Heart right ventricle (tissue), 16 donors: ENCODE results near the gene HLA-DPA1. TPM values are rescaled to one million over a fixed set of nuclear protein-coding genes. Genes with fewer than 3 reads are reported as not detected.
A peak's percentile ranks its signal among the peaks of the same experiment; 100 is the strongest.

Experiments
- ATAC-seq, 8 donors: fragments of 200-7000 bp; cut with Tn5 transposase; one replicate each; pipeline ENCODE4 v1.9.1; 2020; ENCODE audit warnings: mild to moderate bottlenecking in 8 of 8, moderate library complexity in 8 of 8, moderate number of reproducible peaks in 1 of 8
- DNase-seq, 2 donors: peaks; one replicate each; pipeline ENCODE4 v3.0.0-alpha.2; 2020
- H3K27ac ChIP-seq, 10 donors: fragments of 200-600 bp; sonication (generic) in 2 of 10; one replicate each; pipeline versions ENCODE4 v1.5.0 to v1.8.0; 2020 to 2022; ENCODE audit warnings: mild to moderate bottlenecking in 3 of 10
- H3K27me3 ChIP-seq, 7 donors: fragments of 200-600 bp; one replicate each; pipeline ENCODE4 v1.8.0; 2021 to 2022; ENCODE audit warnings: mild to moderate bottlenecking in 2 of 7
- H3K36me3 ChIP-seq, 9 donors: fragments of 200-600 bp; sonication (generic) in 1 of 9; one replicate each; pipeline versions ENCODE4 v1.5.0 to v1.8.0; 2020 to 2022; ENCODE audit warnings: mild to moderate bottlenecking in 2 of 9
- H3K4me1 ChIP-seq, 9 donors: fragments of 200-600 bp; sonication (generic) in 1 of 9; one replicate each; pipeline versions ENCODE4 v1.5.0 to v1.8.0; 2020 to 2022; ENCODE audit warnings: mild to moderate bottlenecking in 4 of 9
- H3K4me3 ChIP-seq, 10 donors: fragments of 200-600 bp; sonication (generic) in 2 of 10; one replicate each; pipeline versions ENCODE4 v1.5.0 to v1.8.0; 2020 to 2022; ENCODE audit warnings: mild to moderate bottlenecking in 7 of 10, moderate library complexity in 2 of 10
- H3K9me3 ChIP-seq, 11 donors: fragments of 200-600 bp in 10 of 11; sonication (generic) in 2 of 11; one replicate each; pipeline versions ENCODE4 v1.5.0 to v1.8.0; 2013 to 2022; ENCODE audit warnings: mild to moderate bottlenecking in 2 of 11, control low read depth in 1 of 11, moderate library complexity in 1 of 11
- CTCF ChIP-seq, 9 donors: fragments of 200-600 bp; sonication (generic) in 2 of 9; IDR thresholded peaks; one replicate each; pipeline versions ENCODE4 v1.5.0 to v1.8.0; 2021 to 2022; ENCODE audit warnings: antibody characterized with exemption in 9 of 9, mild to moderate bottlenecking in 5 of 9, moderate library complexity in 1 of 9
- WGBS, 2 donors: extraction: QIAGEN DNeasy Blood & Tissue Kit; methylation state at CpG; one replicate each; pipeline ENCODE4 v1.1.7; 2013; ENCODE audit warnings: inconsistent platforms in 1 of 2; 5-methylcytosine and 5-hydroxymethylcytosine counted together
- intact Hi-C, 10 donors: fragments of 100-400 bp; cut with DNase I; formaldehyde crosslinking; loops; one replicate each; pipeline versions ENCODE4 v1.11.1 to v1.14.2; 2022
- polyA plus RNA-seq, 2 donors: library from polyadenylated mRNA; stranded (reverse); fragments of 200-250 nt; gene quantifications; one replicate each; pipeline ENCODE4 v1.2.3, GENCODE V29; 2013
- total RNA-seq, 10 donors: library from RNA; stranded (reverse); fragmentation: NEBNext Ultra II Directional in 3 of 10; extraction: Animal tissue kit (Norgen Biotek cat#: 25700) in 3 of 10; gene quantifications; one replicate each; pipeline versions ENCODE4 v1.2.1 to v1.2.4, GENCODE V29; 2021 to 2023
- donor health status: Arrhythmogenic right ventricular cardiomyopathy.
- donor health status: ischemic (EF 13 %, LVEDD 7.1; RV severe dilation, severe dysfunction).
- donor health status: healthy with polysubstance abuse.
- donor health status: DM: no; HTN: yes; CAD: no.
- donor health status: DM: no; HTN: no; CAD: no.
- donor health status: ischemic (EF 25% LVEDD 6.9; RV normal size, moderate dysfunction).
- donor health status: ischemic (EF 25% LVEDD 5.7; RV mildly dilated, moderate dysfunction).
- donor health status: healthy.
- donor health status: DM: yes; HTN: yes; CAD: no.
- donor health status: Ischemic cardiomyopathy.
- donor health status: ischemic (EF 35%, LVEDD 5.7; RV mildly dilated, moderate dysfunction).
- donor health status: nonischemic (EF 11% LVEDD 7.7; RV severe dilation, severe dysfunction).
- donor health status: DM: yes; HTN: yes; CAD: no.
- donor health status: PGD.
- donor health status: ischemic (EF 29% LVEDD 5.4; RV normal size, mild dysfunction).
- donor health status: nonischemic (EF 23%, LVEDD 6.1; RV moderate dilation, normal function).

Gene HLA-DPA1
- total and polyA plus RNA-seq, 12 donors, result 17.8 to 328 (median 47.5) TPM

GRCh38 chr6:33117811-33118277 is 44.4 kb upstream of the HLA-DPA1 start:
- intact Hi-C loops, result loop anchor here in 9 of 10 donors (1.0 to 10.0 kb wide), 5 partner anchors 34 to 131 kb away; no protein-coding TSS in a partner anchor
- DNase-seq (no peak), ATAC-seq (no peak)
- 12 to 13% methylated on average over 9 of the region's 9 CpGs for WGBS, 2 donors
- Histone ChIP-seq H3K4me3 (no peak overlapping the region), H3K36me3 (no peaks in the 10 kb centered on the region), H3K9me3 (no peaks in the 10 kb centered on the region), H3K27me3 (peaks cover 0 to 68% (median 48%) of the 10 kb centered on the region in 7 donors), H3K27ac (no peak overlapping the region), H3K4me1 (peaks cover 0 to 30% (median 4%) of the 10 kb centered on the region in 9 donors)
- TF ChIP-seq CTCF (IDR thresholded peaks at IDR 0.05), result no peak

GRCh38 chr6:33116841-33117711 is 43.6 kb upstream of the HLA-DPA1 start:
- Histone ChIP-seq H3K27ac (no peak overlapping the region), H3K4me1 (peaks cover 0 to 30% (median 4%) of the 10 kb centered on the region in 9 donors), H3K36me3 (no peaks in the 10 kb centered on the region), H3K27me3 (peaks cover 0 to 73% (median 51%) of the 10 kb centered on the region in 7 donors), H3K4me3 (no peak overlapping the region), H3K9me3 (no peaks in the 10 kb centered on the region)
- 3 to 4% methylated on average over 32 of the region's 32 CpGs for WGBS, 2 donors
- no peak for TF ChIP-seq CTCF (IDR thresholded peaks at IDR 0.05)
- peak in 1 of 8 donors; percentile 40 for ATAC-seq
- no peak for DNase-seq
- intact Hi-C loops, result loop anchor here in 6 of 10 donors (5.0 to 10.0 kb wide), 3 partner anchors 35 to 130 kb away; no protein-coding TSS in a partner anchor

GRCh38 chr6:33116417-33116816 is 43.0 kb upstream of the HLA-DPA1 start:
- ATAC-seq (no peak), DNase-seq (no peak)
- H3K4me3 ChIP-seq, result no peak overlapping the region
- no peaks in the 10 kb centered on the region for H3K9me3 ChIP-seq
- intact Hi-C loops, result loop anchor here in 6 of 10 donors (5.0 to 10.0 kb wide), 3 partner anchors 36 to 131 kb away; no protein-coding TSS in a partner anchor
- no peak overlapping the region for H3K27ac ChIP-seq
- peaks cover 0 to 30% (median 4%) of the 10 kb centered on the region in 9 donors for H3K4me1 ChIP-seq
- peaks cover 0 to 78% (median 51%) of the 10 kb centered on the region in 7 donors for H3K27me3 ChIP-seq
- no peak for TF ChIP-seq CTCF (IDR thresholded peaks at IDR 0.05)
- 2 to 8% methylated on average over 5 to 6 of the region's 6 CpGs for WGBS, 2 donors
- no peaks in the 10 kb centered on the region for H3K36me3 ChIP-seq

GRCh38 chr6:33114406-33114805 is 41.0 kb upstream of the HLA-DPA1 start:
- no peak overlapping the region for H3K4me3 ChIP-seq
- no peaks in the 10 kb centered on the region for H3K9me3 ChIP-seq
- no peak overlapping the region for H3K27ac ChIP-seq
- no peaks in the 10 kb centered on the region for H3K36me3 ChIP-seq
- no peak for DNase-seq
- peaks cover 0 to 72% (median 58%) of the 10 kb centered on the region in 7 donors for H3K27me3 ChIP-seq
- no peak for ATAC-seq
- peaks cover 0 to 30% (median 4%) of the 10 kb centered on the region in 9 donors for H3K4me1 ChIP-seq
- no peak for TF ChIP-seq CTCF (IDR thresholded peaks at IDR 0.05)
- intact Hi-C loops, result loop anchor here in 1 of 10 donors (10.0 kb wide), 1 partner anchor 130 kb away; no protein-coding TSS in a partner anchor
